K562 (cell line): Measurements from ENCODE around the gene RIMS3. TPM values are rescaled to one million over a fixed set of nuclear protein-coding genes. Genes with fewer than 3 reads are reported as not detected.

Source experiments
- BRF1 ChIP-seq: IDR thresholded peaks from 3 replicates; pipeline ENCODE4 v1.6.1; 2011; ENCODE audit warnings: borderline replicate concordance, mild to moderate bottlenecking; ENCODE audit not compliant: insufficient read length; ENCODE audit errors: extremely low read depth
- CBFA2T3 ChIP-seq: fragments of 450-650 bp; IDR thresholded peaks from 2 replicates; pipeline ENCODE4 v1.6.1; 2017
- CTBP1 ChIP-seq: fragments of 450-650 bp; IDR thresholded peaks from 2 replicates; pipeline ENCODE4 v1.6.1; 2016; ENCODE audit warnings: borderline replicate concordance
- CXXC5 ChIP-seq: fragments of 250-450 bp; sonication (Bioruptor Pico); IDR thresholded peaks from 2 replicates; pipeline ENCODE4 v1.8.0; 2022; ENCODE audit warnings: inconsistent platforms, mild to moderate bottlenecking, moderate library complexity
- E2F3 ChIP-seq: fragments of 250-450 bp; sonication (Bioruptor Pico); IDR thresholded peaks from 2 replicates; pipeline ENCODE4 v1.4.0; 2020; ENCODE audit warnings: mild to moderate bottlenecking
- EP400 ChIP-seq: fragments of 450-650 bp; IDR thresholded peaks from 2 replicates; pipeline ENCODE4 v1.6.1; 2017; ENCODE audit warnings: antibody characterized with exemption, mild to moderate bottlenecking, moderate library complexity
- ERF ChIP-seq: fragments of 450-650 bp; formaldehyde crosslinking; IDR thresholded peaks from 2 replicates; pipeline ENCODE4 v1.4.0; 2020; ENCODE audit warnings: mild to moderate bottlenecking, mixed read lengths
- FOXJ2 ChIP-seq: fragments of 200-800 bp; sonication (Bioruptor generic); IDR thresholded peaks from 2 replicates; pipeline ENCODE4 v1.6.1; 2016; ENCODE audit warnings: missing genetic modification characterization, missing compliant biosample characterization
- HMG20A ChIP-seq: fragments of 450-650 bp; formaldehyde crosslinking; conservative IDR thresholded peaks from 2 replicates; pipeline ENCODE4 v1.4.0; 2020; ENCODE audit warnings: mild to moderate bottlenecking, mixed read lengths
- JUND ChIP-seq, 2 experiments: IDR thresholded peaks; 2 replicates in 1 of 2; 3 replicates in 1 of 2; pipeline ENCODE4 v1.6.1; 2011; ENCODE audit warnings: borderline replicate concordance in 2 of 2, low read depth in 2 of 2, low read length in 2 of 2, improper control_type of control experiment in 1 of 2, missing biosample characterization in 1 of 2, missing genetic modification characterization in 1 of 2, missing genetic modification reagents in 1 of 2
- KLF10 ChIP-seq: fragments of 250-450 bp; sonication (Bioruptor Pico); IDR thresholded peaks from 2 replicates; pipeline ENCODE4 v1.6.1; 2021; ENCODE audit warnings: matching md5 sums
- MEIS2 ChIP-seq: fragments of 450-650 bp; IDR thresholded peaks from 2 replicates; pipeline ENCODE4 v1.6.1; 2014; ENCODE audit warnings: mild to moderate bottlenecking; ENCODE audit not compliant: partially characterized antibody
- NCOA2 ChIP-seq, 2 experiments: fragments of 450-650 bp; IDR thresholded peaks; 2 replicates each; pipeline ENCODE4 v1.6.1; 2018; ENCODE audit warnings: mild to moderate bottlenecking in 2 of 2, moderate library complexity in 1 of 2; ENCODE audit not compliant: partially characterized antibody in 2 of 2
- NR4A1 ChIP-seq, 2 experiments: fragments of 250-450 bp in 1 of 2; fragments of 450-650 bp in 1 of 2; sonication (Bioruptor Pico) in 1 of 2; IDR thresholded peaks; 2 replicates each; pipeline versions ENCODE4 v1.4.0 to v1.6.1; 2016 to 2020; ENCODE audit warnings: mild to moderate bottlenecking in 2 of 2, missing compliant biosample characterization in 1 of 2, missing genetic modification characterization in 1 of 2, moderate library complexity in 1 of 2
- RBFOX2 ChIP-seq: fragments of 200-400 bp; formaldehyde crosslinking; IDR thresholded peaks from 2 replicates; pipeline ENCODE4 v1.6.1; 2017; ENCODE audit warnings: low read depth, mild to moderate bottlenecking, low read length, moderate library complexity
- SETDB1 ChIP-seq: IDR thresholded peaks from one replicate; pipeline ENCODE4 v1.6.1; 2012; ENCODE audit warnings: low read length, control low read depth, inconsistent platforms
- SMARCB1 ChIP-seq: IDR thresholded peaks from 2 replicates; pipeline ENCODE4 v1.6.1; 2011; ENCODE audit warnings: improper control_type of control experiment, low read depth; ENCODE audit not compliant: insufficient read length
- TCF15 ChIP-seq: fragments of 250-450 bp; sonication (Bioruptor Pico); IDR thresholded peaks from 2 replicates; pipeline ENCODE4 v1.8.0; 2022; ENCODE audit warnings: moderate library complexity, mild to moderate bottlenecking, inconsistent platforms
- TCFL5 ChIP-seq: fragments of 250-450 bp; sonication (Bioruptor Pico); conservative IDR thresholded peaks from 2 replicates; pipeline ENCODE4 v1.6.1; 2021; ENCODE audit warnings: mild to moderate bottlenecking, moderate library complexity, matching md5 sums
- ZEB2 ChIP-seq: fragments of 450-650 bp; IDR thresholded peaks from 2 replicates; pipeline ENCODE4 v1.6.1; 2016
- ZFX ChIP-seq: sonication (generic); formaldehyde crosslinking; IDR thresholded peaks from 2 replicates; pipeline ENCODE4 v1.8.0; 2022; ENCODE audit warnings: mild to moderate bottlenecking, missing genetic modification reagents, moderate library complexity
- ZKSCAN3 ChIP-seq: fragments of 250-450 bp; sonication (Bioruptor Pico); IDR thresholded peaks from 2 replicates; pipeline ENCODE4 v1.4.0; 2020
- ZNF146 ChIP-seq: IDR thresholded peaks from one replicate; pipeline ENCODE4 v1.6.1; 2018; ENCODE audit warnings: missing compliant biosample characterization; ENCODE audit not compliant: unreplicated experiment
- ZNF717 ChIP-seq: fragments of 250-450 bp; sonication (Bioruptor Pico); IDR thresholded peaks from 2 replicates; pipeline ENCODE4 v1.5.0; 2021
- ZNF764 ChIP-seq: fragments of 250-450 bp; sonication (Bioruptor Pico); IDR thresholded peaks from 2 replicates; pipeline ENCODE4 v1.4.0; 2020; ENCODE audit warnings: low read depth, mild to moderate bottlenecking, moderate library complexity
- polyA plus RNA-seq, 8 experiments: library from polyadenylated mRNA; depleted of rRNA in 4 of 8; stranded (reverse) in 5 of 8; unstranded in 3 of 8; fragments of >200 nt; fragmentation: Nextera tagmentation in 2 of 8; fragmentation: Illumina TruSeq in 1 of 8; extraction: Ambion mirVana in 2 of 8; extraction: Trizol in 1 of 8; gene quantifications; 2 replicates each; pipeline versions ENCODE4 v1.2.1 to v1.2.3, GENCODE V29; 2011 to 2014; ENCODE audit warnings: inconsistent platforms in 1 of 8, missing spikeins in 1 of 8
- total RNA-seq, 7 experiments: library from RNA; depleted of rRNA in 6 of 7; stranded (reverse); fragments of >200 nt in 6 of 7; fragmentation: Illumina TruSeq in 2 of 7; extraction: Trizol in 2 of 7; gene quantifications; 2 replicates each; pipeline versions ENCODE4 v1.2.1 to v1.2.3, GENCODE V29; 2011 to 2021; ENCODE audit warnings: low replicate concordance in 1 of 7
- TF ChIP-seq, protein P1 (sequence below): sonication (generic); formaldehyde crosslinking; IDR thresholded peaks from 2 replicates; pipeline ENCODE4 v1.5.0; 2020; ENCODE audit warnings: missing genetic modification reagents
- TF ChIP-seq, protein P2 (sequence below), 2 experiments: IDR thresholded peaks; 2 replicates each; pipeline ENCODE4 v1.6.1; 2011; ENCODE audit warnings: borderline replicate concordance in 1 of 2, control low read depth in 1 of 2, low read depth in 1 of 2, low read length in 1 of 2, mild to moderate bottlenecking in 1 of 2, mixed read lengths in 1 of 2, moderate library complexity in 1 of 2; ENCODE audit not compliant: insufficient read depth in 1 of 2, insufficient read length in 1 of 2, poor library complexity in 1 of 2, severe bottlenecking in 1 of 2; ENCODE audit errors: extremely low read depth in 1 of 2

RIMS3 gene
- total and polyA plus RNA-seq, 9 of the 15 experiments (the other 6 are each of a cell fraction or from before 2014, with no cell fraction given), result 0.06 to 1.2 (median 0.59) TPM

DNA sequence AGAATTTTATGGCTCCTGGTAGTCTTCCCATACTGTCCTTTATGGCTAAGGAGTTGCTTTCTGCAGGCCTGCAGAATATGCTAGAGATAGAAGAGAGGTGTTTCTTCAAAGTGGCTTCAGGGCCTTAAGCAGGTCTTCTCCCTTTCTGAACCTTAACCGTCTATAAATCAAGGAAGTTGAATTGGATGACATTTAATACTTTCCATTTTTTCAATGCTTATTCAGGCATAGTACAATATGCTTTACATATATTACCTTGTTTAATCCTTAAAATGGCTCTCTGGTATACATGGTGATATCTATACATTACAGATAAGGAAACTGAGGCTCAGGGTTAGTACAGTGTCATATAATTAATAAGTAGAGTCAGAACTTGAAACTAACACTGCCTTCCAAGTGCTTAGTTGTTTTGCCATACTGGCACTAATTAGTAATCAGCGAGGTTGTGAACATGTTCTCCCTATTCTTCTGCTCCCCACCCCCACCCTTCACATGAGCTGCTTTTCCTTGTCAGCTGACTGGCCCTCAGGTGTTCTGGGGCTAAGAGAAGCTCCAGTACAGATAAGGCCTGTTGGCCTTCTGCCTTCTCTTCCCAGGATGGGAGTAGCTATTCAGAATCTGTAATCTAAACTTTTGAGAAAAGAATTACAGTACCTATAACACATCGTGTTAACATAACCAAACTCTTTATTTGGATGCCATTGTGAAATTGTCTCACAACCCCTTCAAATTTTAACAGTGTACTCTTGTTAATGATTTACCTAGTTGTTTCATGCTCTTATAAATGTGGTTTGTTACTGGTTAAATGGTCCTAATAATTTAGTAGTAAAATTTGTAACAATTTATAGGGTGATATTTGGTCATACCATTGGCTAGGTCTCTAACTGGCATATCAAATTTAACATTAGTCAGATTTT is 39.6 kb upstream of the RIMS3 start (continued):
- TF ChIP-seq ZNF764 (CRISPR knock-in tag) (no peak), CXXC5 (CRISPR knock-in tag) (0 out of 2 replicates have a peak, but pooled peaks have one; percentile 14), FOXJ2 (0 out of 2 replicates have a peak, but pooled peaks have one; percentile 63), EP400 (no peak), TCF15 (CRISPR knock-in tag) (peak; percentile 58; the same call in 1 of the 2 replicates), ZNF146 (CRISPR knock-in tag) (no peak), CTBP1 (peak; percentile 85; the same call in 1 of the 2 replicates), ZEB2 (peak; percentile 81), TCFL5 (CRISPR knock-in tag) (no peak), SMARCB1 (no peak), BRF1 (no peak), ZFX (CRISPR knock-in tag) (peak; percentile 42; the same call in 1 of the 2 replicates), HMG20A (CRISPR knock-in tag) (no peak), JUND (IDR thresholded peaks at IDR 0.05; ENCODE audit: borderline replicate concordance, low read depth, low read length) (no peak), JUND (tag; IDR thresholded peaks at IDR 0.05; ENCODE audit: borderline replicate concordance, low read depth, low read length) (peak; percentile 25; the same call in 1 of the 3 replicates), RBFOX2 (no peak), NCOA2 (IDR thresholded peaks at IDR 0.05; ENCODE audit: partially characterized antibody in 2 of 2) (no peak), E2F3 (no peak), NR4A1 (CRISPR knock-in tag; IDR thresholded peaks at IDR 0.05) (no peak), NR4A1 (tag; IDR thresholded peaks at IDR 0.05) (no peak), SETDB1 (no peak), ZKSCAN3 (no peak), MEIS2 (peak; percentile 61), ZNF717 (CRISPR knock-in tag) (no peak), KLF10 (CRISPR knock-in tag) (no peak), CBFA2T3 (peak; percentile 31), ERF (CRISPR knock-in tag) (no peak)
- TF ChIP-seq, protein P1, sequence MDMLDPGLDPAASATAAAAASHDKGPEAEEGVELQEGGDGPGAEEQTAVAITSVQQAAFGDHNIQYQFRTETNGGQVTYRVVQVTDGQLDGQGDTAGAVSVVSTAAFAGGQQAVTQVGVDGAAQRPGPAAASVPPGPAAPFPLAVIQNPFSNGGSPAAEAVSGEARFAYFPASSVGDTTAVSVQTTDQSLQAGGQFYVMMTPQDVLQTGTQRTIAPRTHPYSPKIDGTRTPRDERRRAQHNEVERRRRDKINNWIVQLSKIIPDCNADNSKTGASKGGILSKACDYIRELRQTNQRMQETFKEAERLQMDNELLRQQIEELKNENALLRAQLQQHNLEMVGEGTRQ (CRISPR knock-in tag), result peak; percentile 57; the same call in 1 of the 2 replicates
- TF ChIP-seq, protein P2, sequence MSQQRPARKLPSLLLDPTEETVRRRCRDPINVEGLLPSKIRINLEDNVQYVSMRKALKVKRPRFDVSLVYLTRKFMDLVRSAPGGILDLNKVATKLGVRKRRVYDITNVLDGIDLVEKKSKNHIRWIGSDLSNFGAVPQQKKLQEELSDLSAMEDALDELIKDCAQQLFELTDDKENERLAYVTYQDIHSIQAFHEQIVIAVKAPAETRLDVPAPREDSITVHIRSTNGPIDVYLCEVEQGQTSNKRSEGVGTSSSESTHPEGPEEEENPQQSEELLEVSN (IDR thresholded peaks at IDR 0.05; ENCODE audit: borderline replicate concordance in 1 of 2, extremely low read depth in 1 of 2, insufficient read depth in 1 of 2, insufficient read length in 1 of 2, low read depth in 1 of 2, low read length in 1 of 2, poor library complexity in 1 of 2, severe bottlenecking in 1 of 2), result no peak
